Uterus (tissue), 2 donors: Measurements from ENCODE around the gene IFNA6.
"Not testable (repeated sequence)": the region's sequence is repeated elsewhere in the genome, so short reads cannot be mapped to it uniquely, and the experiment has no call there.

Source experiments
- POLR2A ChIP-seq, 2 donors: fragments of 450-650 bp; IDR thresholded peaks; one replicate each; pipeline ENCODE4 v1.6.1; 2016; ENCODE audit warnings: antibody characterized with exemption in 2 of 2, mild to moderate bottlenecking in 1 of 2, moderate library complexity in 1 of 2
- TF ChIP-seq, protein P1 (sequence below), 4 experiments: fragments of 200-600 bp in 2 of 4; fragments of 450-650 bp in 2 of 4; sonication (generic) in 2 of 4; IDR thresholded peaks; one replicate each; pipeline ENCODE4 v1.5.1; 2016 to 2019; ENCODE audit warnings: antibody characterized with exemption in 4 of 4, mild to moderate bottlenecking in 2 of 4, moderate library complexity in 1 of 4

DNA sequence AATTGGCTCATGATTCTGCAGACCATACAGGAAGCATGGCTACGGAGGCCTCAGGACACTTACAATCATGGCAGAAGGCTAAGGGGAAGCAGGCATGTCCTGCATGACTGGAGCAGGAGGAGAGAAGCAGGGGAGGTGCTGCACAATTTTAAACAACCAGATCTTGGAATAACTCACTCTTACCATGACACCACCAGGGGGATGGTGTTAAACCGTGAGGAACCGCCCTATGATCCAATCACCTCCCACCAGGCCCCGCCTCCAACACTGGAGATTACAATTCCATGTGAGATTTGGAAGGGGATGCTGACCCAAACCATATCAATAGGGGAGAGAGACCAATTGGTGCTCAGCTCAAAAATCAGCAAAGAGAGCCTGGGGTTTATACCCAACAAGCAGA lies 20.8 kb upstream of the IFNA6 start:
- TF ChIP-seq, protein P1, sequence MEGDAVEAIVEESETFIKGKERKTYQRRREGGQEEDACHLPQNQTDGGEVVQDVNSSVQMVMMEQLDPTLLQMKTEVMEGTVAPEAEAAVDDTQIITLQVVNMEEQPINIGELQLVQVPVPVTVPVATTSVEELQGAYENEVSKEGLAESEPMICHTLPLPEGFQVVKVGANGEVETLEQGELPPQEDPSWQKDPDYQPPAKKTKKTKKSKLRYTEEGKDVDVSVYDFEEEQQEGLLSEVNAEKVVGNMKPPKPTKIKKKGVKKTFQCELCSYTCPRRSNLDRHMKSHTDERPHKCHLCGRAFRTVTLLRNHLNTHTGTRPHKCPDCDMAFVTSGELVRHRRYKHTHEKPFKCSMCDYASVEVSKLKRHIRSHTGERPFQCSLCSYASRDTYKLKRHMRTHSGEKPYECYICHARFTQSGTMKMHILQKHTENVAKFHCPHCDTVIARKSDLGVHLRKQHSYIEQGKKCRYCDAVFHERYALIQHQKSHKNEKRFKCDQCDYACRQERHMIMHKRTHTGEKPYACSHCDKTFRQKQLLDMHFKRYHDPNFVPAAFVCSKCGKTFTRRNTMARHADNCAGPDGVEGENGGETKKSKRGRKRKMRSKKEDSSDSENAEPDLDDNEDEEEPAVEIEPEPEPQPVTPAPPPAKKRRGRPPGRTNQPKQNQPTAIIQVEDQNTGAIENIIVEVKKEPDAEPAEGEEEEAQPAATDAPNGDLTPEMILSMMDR (IDR thresholded peaks at IDR 0.05): not testable (repeated sequence)
- not testable (repeated sequence) for TF ChIP-seq POLR2A (IDR thresholded peaks at IDR 0.05)
